Measurements from ENCODE around the gene NIM1K. TPM values are rescaled to one million over a fixed set of nuclear protein-coding genes. Genes with fewer than 3 reads are reported as not detected.
"Not testable (repeated sequence)": the region's sequence is repeated elsewhere in the genome, so short reads cannot be mapped to it uniquely, and the experiment has no call there.

The NIM1K gene
- total RNA-seq, 2 experiments from 2014 or later: 2.0 to 2.1 TPM

DNA sequence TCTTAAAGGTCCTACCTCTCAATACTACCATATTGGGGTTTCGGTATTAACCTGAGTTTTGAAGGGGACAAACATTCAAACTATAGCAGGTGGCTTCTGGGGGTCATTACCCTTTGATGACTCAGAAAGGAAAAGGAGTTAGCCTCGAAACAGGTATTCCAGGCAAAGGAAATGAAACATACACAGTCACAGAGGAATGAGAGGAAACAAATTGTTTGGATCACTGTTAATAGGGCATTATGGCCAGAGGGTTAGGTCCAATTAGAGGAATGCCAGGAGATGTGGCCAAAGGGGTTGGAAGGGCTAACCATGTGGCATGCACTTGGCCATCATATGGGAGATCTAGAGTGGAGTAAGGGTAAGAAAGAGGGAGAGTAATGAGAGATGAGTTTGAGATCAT, 23.9 kb upstream of the NIM1K start:
- peaks cover 7% of the 10 kb centered on the region for H3K4me1 Mint-ChIP-seq
- H3K4me3 Mint-ChIP-seq: no peak overlapping the region
- H3K27ac Mint-ChIP-seq: no peak overlapping the region
- no peaks in the 10 kb centered on the region for H3K27me3 Mint-ChIP-seq
- DNase-seq: no peak
- H3K36me3 Mint-ChIP-seq: peaks cover 43% of the 10 kb centered on the region
- H3K9me3 Mint-ChIP-seq: no peaks in the 10 kb centered on the region

DNA sequence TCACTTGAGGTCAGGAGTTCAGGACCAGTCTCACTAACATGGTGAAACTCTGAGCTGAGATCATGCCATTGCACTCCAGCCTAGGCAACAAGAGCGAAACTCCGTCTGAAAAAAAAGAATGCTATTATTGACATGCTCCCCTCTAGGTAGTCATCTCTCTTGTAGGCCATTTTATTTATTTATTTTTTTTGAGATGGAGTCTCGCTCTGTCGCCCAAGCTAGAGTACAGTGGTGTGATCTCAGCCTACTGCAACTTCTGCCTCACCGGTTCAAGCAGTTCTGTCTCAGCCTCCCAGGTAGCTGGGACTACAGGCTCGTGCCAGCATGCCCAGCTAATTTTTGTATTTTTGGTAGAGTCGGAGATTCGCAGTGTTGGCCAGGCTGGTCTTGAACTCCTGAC, 20.6 kb upstream of the NIM1K start:
- DNase-seq: no peak
- no peak overlapping the region for H3K4me3 Mint-ChIP-seq
- peaks cover 2% of the 10 kb centered on the region for H3K4me1 Mint-ChIP-seq
- H3K9me3 Mint-ChIP-seq: no peaks in the 10 kb centered on the region
- H3K36me3 Mint-ChIP-seq: peaks cover 31% of the 10 kb centered on the region
- H3K27me3 Mint-ChIP-seq: no peaks in the 10 kb centered on the region
- no peak overlapping the region for H3K27ac Mint-ChIP-seq

DNA sequence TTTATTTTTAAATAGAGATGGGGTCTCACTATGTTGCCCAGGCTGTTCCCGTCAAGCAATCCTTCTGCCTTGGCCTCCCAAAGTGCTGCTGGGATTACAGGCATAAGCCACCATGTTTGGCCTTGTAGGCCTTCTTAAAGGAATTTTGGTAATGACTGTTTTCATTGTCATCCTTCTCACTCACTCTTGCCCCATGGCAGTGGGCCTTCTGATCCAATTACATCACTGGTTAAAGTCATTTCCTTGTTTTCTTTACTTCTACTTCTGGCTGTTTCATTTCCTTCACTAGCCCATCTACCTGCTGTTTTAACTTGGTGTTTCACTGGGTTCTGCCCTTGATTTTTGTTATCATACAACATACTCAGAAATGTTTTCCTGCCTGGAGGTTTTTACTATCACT, 20.1 kb upstream of the NIM1K start:
- no peak overlapping the region for H3K27ac Mint-ChIP-seq
- H3K36me3 Mint-ChIP-seq: peaks cover 28% of the 10 kb centered on the region
- H3K4me1 Mint-ChIP-seq: peaks cover under 1% of the 10 kb centered on the region
- no peaks in the 10 kb centered on the region for H3K27me3 Mint-ChIP-seq
- no peaks in the 10 kb centered on the region for H3K9me3 Mint-ChIP-seq
- DNase-seq: no peak
- H3K4me3 Mint-ChIP-seq: no peak overlapping the region

DNA sequence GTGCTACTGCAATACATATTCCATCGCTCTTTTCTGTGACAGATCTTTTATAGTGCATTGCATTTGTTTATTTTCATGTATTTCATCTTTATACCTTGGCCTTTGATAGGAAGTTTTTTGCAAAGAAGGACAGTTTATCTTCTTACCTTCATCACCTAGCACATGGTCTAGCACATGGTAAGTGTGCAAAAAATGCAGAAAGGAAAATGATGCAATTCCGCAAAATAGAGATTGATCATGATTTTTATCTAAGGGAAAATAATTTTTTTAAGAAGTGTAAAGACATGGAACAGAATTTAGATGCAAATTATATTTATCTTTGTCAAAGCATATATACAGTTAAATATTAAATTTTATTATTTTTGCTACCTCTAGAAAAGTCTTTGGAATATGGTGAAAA, 19.2 kb upstream of the NIM1K start:
- Mint-ChIP-seq H3K4me1 (no peaks in the 10 kb centered on the region), H3K36me3 (peaks cover 33% of the 10 kb centered on the region), H3K27ac (no peak overlapping the region), H3K27me3 (no peaks in the 10 kb centered on the region), H3K4me3 (no peak overlapping the region), H3K9me3 (no peaks in the 10 kb centered on the region)
- no peak for DNase-seq

DNA sequence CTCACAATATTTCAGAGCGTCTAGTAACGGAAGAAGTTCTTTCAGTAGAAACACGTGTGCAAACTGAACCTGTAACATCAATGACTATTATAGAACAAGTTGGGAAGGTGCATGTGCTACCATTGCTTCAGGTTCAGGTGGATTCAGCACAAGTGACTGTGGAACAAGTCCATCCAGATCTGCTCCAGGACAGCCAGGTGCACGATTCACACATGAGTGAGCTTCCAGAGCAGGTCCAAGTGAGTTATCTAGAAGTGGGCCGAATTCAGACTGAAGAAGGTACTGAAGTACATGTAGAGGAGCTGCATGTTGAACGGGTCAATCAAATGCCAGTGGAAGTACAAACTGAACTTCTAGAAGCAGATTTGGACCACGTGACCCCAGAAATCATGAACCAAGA, 17.4 kb upstream of the NIM1K start:
- Mint-ChIP-seq H3K27me3 (no peaks in the 10 kb centered on the region), H3K36me3 (peaks cover 26% of the 10 kb centered on the region), H3K4me3 (no peak overlapping the region), H3K4me1 (no peaks in the 10 kb centered on the region), H3K9me3 (no peaks in the 10 kb centered on the region), H3K27ac (no peak overlapping the region)
- no peak for DNase-seq

DNA sequence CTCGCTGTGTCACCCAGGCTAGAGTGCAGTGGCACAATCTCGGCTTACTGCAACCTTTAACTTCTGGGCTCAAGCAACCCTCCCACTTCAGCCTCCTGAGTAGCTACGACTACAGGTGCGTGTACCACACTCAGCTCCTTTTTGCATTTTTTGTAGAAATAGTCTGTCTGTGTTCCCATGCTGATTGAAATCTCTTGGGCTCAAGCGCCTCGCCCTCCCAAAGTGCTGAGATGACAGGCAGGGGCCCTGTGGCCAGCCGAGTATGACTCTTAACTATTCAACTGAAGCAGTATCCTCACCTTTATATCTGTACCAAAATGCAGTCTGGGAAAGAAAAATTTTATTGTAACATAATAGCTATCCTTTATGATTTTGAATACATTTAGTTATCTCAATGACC, 12.2 kb upstream of the NIM1K start:
- Mint-ChIP-seq H3K4me3 (no peak overlapping the region), H3K36me3 (peaks cover 11% of the 10 kb centered on the region), H3K27ac (no peak overlapping the region), H3K27me3 (no peaks in the 10 kb centered on the region), H3K4me1 (no peaks in the 10 kb centered on the region), H3K9me3 (no peaks in the 10 kb centered on the region)
- no peak for DNase-seq

DNA sequence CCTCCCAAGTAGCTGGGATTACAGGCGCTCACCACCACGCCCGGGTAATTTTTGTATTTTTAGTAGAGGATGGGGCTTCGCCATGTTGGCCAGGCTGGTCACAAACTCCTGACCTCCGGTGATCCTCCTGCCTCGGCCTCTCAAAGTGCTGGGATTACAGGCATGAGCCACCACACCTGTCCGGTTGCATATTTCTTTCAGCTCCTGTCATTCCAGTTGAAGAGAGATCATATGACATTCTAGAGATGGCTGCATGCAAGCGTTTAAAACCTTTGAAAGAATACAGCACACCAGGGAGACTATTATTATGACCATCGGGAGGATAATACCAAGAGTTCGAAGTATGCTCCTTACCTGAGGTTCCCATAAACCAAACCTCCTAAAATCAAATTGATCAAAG, 9.6 kb upstream of the NIM1K start:
- H3K4me3 Mint-ChIP-seq: no peak overlapping the region
- H3K9me3 Mint-ChIP-seq: peaks cover 1% of the 10 kb centered on the region
- DNase-seq: no peak

DNA sequence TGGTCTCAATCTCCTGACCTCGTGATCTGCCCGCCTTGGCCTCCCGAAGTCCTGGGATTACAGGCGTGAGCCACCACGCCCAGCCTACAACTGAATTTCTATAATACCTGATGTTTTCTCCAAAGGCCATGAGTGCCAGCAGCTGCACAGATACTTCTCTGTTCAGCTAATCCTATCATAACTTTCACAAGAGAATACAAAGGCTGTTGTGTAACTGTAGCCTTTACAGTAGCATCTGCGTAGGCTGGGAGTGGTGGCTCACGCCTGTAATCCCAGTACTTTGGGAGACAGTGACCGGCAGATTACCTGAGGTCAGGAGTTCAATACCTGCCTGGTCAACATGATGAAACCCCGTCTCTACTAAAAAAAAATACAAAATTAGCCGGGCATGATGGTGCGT, 8.9 kb upstream of the NIM1K start:
- H3K36me3 Mint-ChIP-seq, H3K9me3 Mint-ChIP-seq, H3K27me3 Mint-ChIP-seq, H3K4me3 Mint-ChIP-seq, H3K27ac Mint-ChIP-seq, DNase-seq, H3K4me1 Mint-ChIP-seq: not testable (repeated sequence)

More for the DNA sequence above, 9.6 kb upstream of the NIM1K start:
- Mint-ChIP-seq H3K4me1 (no peaks in the 10 kb centered on the region), H3K36me3 (peaks cover 9% of the 10 kb centered on the region), H3K27ac (no peak overlapping the region), H3K27me3 (no peaks in the 10 kb centered on the region)

DNA sequence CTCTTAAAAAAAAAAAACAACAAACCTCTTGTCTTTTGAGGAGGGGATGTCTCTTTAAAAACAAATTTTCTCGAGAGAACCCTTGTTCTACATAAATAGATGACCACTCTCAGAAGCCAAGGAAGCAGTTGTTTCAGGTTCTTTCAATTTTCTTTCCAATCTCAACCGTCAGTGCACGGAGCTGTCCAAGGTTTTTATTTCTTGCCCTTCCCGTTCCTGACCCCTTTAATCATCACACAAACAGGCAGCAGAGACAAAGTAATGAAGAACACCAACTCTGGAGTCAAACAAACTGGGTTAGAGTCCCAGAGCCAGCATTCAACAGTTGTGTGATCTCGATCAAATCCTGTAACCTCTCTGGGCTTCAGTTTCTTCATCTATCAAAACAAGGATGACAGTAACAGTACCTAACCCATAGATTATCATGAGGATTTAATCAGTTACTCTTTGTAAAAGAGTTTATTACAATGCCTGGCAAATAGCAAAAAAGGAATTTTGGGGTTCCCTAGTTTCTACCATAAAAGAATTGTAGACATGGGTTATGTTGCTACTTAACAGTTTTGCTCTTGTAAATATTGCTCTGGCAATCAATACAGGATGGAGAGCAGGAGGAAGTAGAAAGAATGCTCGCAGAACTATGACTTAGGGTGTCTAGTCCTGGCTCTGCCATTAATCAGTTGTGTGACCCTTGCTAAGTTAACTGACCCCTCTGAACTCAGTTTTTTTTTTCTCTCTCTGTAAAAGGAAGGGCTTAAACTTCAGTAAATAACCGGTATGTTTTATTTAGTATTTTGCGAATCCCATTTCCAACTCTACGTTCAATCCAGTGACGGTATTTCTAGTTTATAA, 1.0 kb upstream of the NIM1K start:
- peaks cover 34% of the 10 kb centered on the region for H3K27me3 Mint-ChIP-seq
- peaks cover 11% of the 10 kb centered on the region for H3K36me3 Mint-ChIP-seq
- H3K4me3 Mint-ChIP-seq: peak overlapping the region; percentile 83
- no peak for DNase-seq
- H3K27ac Mint-ChIP-seq: no peak overlapping the region
- peaks cover 29% of the 10 kb centered on the region for H3K4me1 Mint-ChIP-seq
- peaks cover 1% of the 10 kb centered on the region for H3K9me3 Mint-ChIP-seq

DNA sequence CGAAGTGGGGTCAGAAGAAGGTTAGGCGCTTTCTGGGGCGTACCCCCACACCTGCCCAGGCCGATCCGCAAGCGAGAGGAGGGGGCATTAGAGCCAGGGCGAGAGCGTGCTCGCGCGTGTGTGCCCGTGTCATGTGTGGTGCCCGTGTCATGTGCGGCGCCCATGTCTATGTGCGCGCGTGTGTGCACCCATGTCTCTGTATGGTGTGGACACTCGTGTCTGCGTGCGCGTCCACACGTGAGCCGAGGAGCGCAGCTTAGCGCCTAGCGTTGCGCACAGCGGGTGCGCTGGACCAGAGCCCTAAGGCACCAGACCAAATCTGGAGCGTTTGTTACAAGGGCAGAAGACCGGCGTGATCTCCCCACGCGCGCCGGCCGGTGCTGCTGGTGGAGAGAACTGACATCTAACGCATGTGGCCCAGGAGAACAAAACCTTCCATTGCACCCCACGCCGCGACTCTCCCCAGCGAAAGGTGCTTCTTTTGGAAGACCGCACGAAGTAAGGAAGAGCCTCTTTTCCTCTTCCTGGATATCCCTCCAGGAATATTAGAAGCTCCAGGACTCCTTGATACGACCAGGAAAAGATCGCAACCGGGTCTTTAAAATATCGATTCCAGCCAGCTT, 644 bp downstream of the NIM1K start:
- Mint-ChIP-seq H3K36me3 (peaks cover 8% of the 10 kb centered on the region), H3K27me3 (peaks cover 34% of the 10 kb centered on the region), H3K9me3 (no peaks in the 10 kb centered on the region), H3K27ac (peak overlapping the region; percentile 88), H3K4me3 (peak overlapping the region; percentile 83), H3K4me1 (peaks cover 29% of the 10 kb centered on the region)
- DNase-seq: peak; percentile 31

DNA sequence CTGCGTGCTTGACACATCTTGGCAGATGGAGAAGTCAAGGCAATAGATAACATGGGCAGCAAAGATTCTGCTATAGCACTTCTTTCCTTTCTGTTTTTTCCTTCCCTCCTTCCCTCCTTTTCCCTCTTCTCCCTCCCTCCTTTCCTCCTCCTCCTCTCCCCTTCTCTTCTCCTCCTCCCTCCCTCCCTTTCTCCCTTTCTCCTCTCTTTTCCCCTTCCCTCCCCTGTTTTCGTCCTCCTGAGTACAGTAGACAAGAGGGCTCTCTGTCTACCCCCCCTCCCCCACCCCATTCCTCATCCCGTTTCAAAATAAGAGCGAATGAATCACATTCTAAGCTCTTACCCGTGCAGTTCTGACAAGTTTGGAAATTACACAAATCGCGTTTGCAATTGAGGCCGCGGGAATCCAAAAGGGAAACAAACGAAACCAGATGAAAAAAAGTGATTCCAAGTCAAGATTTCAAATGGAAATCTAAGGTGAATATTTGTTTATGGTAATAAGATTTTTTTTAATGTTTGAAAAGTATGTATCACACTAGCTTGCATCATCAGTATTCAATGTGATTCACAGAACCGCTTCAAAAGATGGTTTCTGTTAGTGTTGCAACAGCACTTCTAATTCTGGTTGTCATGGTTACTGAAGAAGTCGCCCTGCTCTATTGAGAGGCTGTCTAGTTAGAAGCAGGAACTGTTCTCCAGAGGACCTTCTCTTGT, 1.3 kb downstream of the NIM1K start:
- Mint-ChIP-seq H3K4me3 (peak overlapping the region; percentile 83), H3K9me3 (no peaks in the 10 kb centered on the region), H3K4me1 (peaks cover 29% of the 10 kb centered on the region), H3K27me3 (peaks cover 34% of the 10 kb centered on the region), H3K27ac (peak overlapping the region; percentile 88), H3K36me3 (peaks cover 2% of the 10 kb centered on the region)
- peak; percentile 36 for DNase-seq

DNA sequence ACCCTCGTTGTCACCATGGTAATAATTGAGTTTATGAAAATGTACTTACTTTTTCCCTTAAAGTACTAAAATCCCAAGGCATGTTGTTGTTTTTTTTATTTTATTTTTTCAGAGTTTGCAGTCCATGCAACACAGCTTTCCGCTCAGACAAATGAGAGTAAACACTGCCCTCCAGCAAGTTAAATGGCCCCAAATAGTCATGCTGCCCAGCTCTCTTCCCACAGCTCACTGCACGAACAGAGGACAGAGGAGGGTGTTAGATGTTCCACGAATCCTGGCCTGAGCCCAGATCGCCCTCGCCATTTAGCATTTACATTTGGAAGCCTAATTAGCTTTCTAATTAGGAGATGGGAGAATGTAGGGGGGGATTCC, 1.9 kb downstream of the NIM1K start:
- no peaks in the 10 kb centered on the region for H3K9me3 Mint-ChIP-seq
- no peaks in the 10 kb centered on the region for H3K36me3 Mint-ChIP-seq
- peaks cover 29% of the 10 kb centered on the region for H3K4me1 Mint-ChIP-seq
- H3K4me3 Mint-ChIP-seq: peak overlapping the region; percentile 83
- peak overlapping the region; percentile 88 for H3K27ac Mint-ChIP-seq
- peaks cover 34% of the 10 kb centered on the region for H3K27me3 Mint-ChIP-seq
- DNase-seq: no peak

DNA sequence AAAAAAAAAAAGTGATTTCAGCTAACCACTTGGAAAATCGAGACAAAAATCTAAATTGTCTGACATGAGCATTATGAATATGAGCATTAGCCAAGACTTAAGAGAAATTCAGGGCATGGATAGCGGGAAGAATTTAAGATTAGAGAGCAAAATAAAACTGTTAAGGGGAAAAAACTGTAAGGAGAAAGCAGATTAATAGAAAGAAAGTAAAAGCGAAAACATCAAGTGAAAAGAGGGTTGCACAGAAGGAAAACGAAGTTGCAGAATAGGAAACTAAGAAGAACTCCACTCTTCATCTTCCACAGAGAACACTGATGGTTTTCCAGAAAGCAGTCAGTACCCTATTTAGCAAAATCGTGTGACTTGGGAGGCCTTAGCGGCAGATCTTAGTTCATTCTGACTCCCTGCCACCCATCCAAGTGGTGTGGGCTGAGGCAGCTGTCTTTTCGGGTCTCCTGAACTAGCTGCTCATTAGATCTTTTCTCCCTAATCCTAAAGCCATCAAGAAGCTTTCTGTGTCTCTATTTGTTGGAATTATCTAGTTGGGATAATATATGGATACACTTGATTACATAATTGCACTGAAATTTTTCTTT, 3.7 kb downstream of the NIM1K start:
- Mint-ChIP-seq H3K4me1 (peaks cover 28% of the 10 kb centered on the region), H3K9me3 (no peaks in the 10 kb centered on the region), H3K27ac (no peak overlapping the region), H3K4me3 (peak overlapping the region; percentile 14), H3K27me3 (peaks cover 28% of the 10 kb centered on the region), H3K36me3 (no peaks in the 10 kb centered on the region)
- no peak for DNase-seq

DNA sequence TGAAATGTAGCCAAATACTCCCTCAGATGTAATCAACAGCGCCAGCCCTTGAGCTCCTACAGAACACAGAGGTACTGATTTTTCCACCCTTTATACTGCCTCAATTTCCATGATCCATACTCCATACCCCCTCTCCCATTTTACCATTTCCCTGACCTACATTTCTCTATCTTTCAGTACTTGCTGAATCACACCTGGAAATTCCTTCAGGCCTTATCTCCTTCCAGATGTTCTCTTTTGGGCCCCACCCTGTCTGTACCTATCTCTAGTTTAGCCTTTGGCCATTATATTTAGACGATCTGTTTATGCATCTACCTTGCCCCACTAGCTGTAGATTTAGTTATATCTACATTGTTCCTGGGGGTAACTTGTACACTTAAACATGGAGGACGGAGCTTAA, 5.5 kb downstream of the NIM1K start:
- no peak overlapping the region for H3K4me3 Mint-ChIP-seq
- no peaks in the 10 kb centered on the region for H3K9me3 Mint-ChIP-seq
- H3K27ac Mint-ChIP-seq: no peak overlapping the region
- no peaks in the 10 kb centered on the region for H3K36me3 Mint-ChIP-seq
- peaks cover 15% of the 10 kb centered on the region for H3K27me3 Mint-ChIP-seq
- no peak for DNase-seq
- H3K4me1 Mint-ChIP-seq: peaks cover 18% of the 10 kb centered on the region

DNA sequence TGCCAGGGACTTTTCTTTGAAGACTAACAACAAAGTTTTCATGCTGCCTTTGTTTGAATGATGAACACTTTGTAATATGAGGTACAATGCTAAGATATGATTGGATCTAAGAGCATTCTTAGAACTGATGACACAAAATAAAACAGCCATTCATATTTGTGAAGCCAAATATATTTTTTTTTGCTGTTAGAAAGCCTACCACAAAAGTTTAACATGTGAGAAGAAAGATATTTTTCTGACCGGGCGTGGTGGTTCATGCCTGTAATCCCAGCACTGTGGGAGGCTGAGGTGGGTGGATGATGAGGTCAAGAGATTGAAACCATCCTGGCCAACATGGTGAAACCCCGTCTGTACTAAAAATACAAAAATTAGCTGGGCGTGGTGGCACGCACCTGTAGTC, 9.4 kb downstream of the NIM1K start:
- H3K4me1 Mint-ChIP-seq, H3K27me3 Mint-ChIP-seq, H3K9me3 Mint-ChIP-seq, H3K4me3 Mint-ChIP-seq, H3K36me3 Mint-ChIP-seq, H3K27ac Mint-ChIP-seq, DNase-seq: not testable (repeated sequence)
